HG02884 (cell line): ENCODE results near the gene JTB.
"Not testable (repeated sequence)": the region's sequence is repeated elsewhere in the genome, so short reads cannot be mapped to it uniquely, and the experiment has no call there.

Source experiments
- ATAC-seq: cut with Tn5 transposase; IDR thresholded peaks from one replicate; pipeline ENCODE4 v1.9.1; 2021; ENCODE audit warnings: mild to moderate bottlenecking, moderate library complexity; ENCODE audit not compliant: unreplicated experiment

JTB gene

DNA sequence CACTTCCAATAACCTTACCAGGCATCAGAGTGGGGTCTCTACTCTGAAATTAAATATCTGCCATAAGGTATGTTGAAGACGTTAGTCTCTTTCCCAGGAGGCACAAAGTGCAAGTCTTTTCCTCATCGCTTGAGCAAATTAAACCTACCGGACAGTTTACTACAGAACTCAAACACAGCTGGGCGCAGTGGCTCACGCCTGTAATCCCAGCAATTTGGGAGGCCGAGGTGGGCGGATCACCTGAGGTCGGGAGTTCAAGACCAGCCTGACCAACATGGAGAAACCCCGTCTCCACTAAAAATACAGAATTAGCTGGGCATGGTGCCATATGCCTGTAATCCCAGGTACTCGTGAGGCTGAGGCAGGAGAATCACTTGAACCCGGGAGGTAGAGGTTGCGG lies 1.6 kb upstream of the JTB start:
- not testable (repeated sequence) for ATAC-seq

DNA sequence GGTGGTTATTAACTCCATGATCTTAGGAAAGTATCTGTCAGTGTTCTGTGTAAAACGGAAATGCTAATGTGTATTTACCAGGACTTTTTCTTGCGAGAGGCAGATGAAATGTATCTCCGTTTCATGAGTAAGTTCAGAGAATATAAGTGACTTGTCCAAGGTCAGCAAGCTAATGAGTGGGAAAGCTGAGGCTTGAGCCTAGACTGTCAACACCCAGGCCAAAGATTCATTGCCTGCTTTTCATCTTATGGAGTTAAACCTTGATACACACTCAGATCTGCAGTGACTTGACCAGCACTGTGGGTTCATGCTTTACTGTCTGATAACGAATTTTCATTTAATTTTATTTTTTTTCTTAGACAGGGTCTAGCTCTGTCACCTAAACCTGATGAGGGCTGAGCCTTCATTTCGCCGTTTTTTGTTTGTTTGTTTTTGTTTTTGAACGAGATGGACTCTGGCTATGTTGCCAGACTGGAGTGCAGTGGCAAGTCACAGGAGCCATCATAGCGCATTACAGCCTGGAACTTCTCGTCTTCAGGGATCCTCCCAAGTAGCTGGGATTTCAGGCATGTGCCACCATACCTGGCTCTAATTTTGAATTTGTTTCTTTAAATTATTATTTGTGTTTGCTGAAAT lies 918 bp upstream of the JTB start:
- no peak for ATAC-seq

DNA sequence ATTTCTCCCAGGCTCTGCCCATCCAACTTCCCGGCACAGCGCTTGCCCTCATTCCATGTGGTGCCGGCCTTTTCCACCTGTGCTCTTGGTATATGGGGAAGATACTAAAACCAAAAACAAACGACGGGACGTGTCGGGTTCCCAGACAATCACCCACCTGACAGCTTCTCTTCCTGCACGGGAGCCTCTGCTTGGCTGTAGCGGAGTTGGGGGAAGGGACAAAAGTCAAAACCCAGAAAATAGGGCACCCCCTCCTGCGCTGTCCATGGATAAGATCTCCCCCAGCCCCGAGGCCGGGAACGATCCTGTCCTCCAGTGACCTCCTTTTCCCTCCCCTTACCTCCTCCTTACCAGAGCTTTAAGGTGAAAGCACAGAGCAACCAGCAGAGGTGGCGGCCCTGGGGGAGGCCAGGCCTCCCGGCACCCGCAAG lies 640 bp downstream of the JTB start:
- no peak for ATAC-seq

DNA sequence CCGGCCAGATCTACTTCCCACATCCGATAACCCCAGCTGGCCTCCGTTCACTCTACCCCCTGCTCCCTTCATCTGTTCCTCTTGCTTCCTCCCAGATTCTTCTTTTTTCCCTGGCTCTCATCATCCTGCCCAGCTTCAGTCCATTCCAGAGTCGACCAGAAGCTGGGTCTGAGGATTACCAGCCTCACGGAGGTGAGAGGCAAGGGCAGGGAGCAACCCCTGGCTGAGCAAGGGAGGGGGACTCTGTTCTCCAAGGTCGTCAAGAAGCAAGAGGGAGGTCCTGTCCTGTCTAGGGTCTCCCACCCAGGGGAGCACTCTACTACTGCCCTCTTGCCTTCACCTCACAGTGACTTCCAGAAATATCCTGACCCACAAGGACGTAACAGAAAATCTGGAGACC lies 3.9 kb downstream of the JTB start:
- no peak for ATAC-seq

DNA sequence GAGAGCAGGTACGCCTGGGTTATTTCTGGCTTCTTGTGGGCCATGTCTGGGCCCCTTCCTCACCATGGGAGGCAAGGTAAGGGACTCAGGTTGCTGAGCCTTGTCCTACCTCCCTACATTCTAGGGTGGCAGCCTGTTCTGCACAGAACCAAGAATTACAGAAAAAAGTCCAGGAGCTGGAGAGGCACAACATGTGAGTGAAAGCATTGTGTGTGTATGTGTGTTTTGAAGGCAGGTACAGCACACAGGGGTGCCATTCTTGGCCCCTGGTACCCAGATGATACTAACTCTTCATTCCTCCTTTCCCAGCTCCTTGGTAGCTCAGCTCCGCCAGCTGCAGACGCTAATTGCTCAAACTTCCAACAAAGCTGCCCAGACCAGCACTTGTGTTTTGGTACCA lies 4.4 kb downstream of the JTB start:
- no peak for ATAC-seq

DNA sequence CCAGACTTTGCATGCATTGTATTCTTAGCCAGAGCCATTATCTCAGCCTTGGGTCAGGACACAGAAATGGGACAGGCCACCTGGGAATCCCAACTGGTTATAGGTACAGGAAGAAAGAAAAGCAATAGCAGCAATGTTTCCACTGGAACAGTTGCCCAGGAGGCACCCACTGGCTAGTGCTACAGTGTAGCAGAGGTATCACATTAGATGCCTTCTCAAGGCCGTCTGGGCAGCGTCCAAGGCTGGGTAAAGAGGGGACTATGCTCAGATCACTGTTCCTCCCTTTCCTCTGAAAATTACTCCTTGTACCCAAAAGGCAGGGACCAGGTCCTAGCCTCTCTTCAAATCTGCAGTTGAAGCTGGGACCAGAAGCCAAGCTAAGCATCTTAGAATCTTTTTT lies 7.1 kb downstream of the JTB start:
- ATAC-seq: no peak

DNA sequence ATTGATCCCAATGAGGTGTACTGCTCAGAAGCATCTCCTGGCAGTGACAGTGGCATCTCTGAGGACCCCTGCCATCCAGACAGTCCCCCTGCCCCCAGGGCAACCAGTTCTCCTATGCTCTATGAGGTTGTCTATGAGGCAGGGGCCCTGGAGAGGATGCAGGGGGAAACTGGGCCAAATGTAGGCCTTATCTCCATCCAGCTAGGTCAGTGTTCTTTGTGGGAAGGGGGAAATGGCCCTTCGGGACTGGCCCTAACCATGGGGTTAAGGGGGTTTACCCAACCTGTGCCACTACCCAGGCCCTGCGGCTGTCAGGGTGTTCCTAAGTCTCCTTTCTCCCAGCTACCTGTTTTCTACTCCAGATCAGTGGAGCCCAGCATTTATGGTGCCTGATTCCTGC lies 8.5 kb downstream of the JTB start:
- ATAC-seq: no peak

DNA sequence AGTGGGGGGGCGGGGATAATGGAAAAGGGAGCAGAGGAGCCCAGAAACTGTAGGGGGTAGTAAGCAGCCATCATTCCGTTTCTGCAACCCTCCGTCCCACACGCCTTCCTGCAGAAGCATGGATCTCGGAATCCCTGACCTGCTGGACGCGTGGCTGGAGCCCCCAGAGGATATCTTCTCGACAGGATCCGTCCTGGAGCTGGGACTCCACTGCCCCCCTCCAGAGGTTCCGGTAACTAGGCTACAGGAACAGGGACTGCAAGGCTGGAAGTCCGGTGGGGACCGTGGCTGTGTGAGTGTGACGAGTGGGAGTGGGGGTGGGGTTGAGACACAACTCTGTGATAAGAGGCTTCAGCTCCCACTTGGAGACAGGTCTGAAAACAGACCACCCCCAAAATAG lies 9.1 kb downstream of the JTB start:
- no peak for ATAC-seq

DNA sequence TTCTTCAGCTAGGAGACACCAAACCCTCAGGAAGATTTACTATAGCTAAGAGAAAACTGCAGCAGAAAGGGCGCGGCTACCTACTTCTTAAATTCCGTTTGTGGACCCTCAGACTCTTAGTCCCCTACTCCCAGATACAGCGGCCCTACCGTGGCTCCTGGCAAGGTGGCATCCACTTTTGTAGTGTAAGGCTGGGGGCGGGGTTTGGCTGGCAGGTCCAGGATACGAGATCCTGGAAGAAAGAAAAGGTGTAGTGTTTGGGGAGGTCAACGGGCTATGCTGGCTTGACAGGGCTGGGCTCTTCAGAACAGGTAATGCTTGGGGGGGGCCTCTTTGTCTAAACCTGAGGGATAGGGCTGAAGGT lies 9.5 kb downstream of the JTB start:
- ATAC-seq: no peak

DNA sequence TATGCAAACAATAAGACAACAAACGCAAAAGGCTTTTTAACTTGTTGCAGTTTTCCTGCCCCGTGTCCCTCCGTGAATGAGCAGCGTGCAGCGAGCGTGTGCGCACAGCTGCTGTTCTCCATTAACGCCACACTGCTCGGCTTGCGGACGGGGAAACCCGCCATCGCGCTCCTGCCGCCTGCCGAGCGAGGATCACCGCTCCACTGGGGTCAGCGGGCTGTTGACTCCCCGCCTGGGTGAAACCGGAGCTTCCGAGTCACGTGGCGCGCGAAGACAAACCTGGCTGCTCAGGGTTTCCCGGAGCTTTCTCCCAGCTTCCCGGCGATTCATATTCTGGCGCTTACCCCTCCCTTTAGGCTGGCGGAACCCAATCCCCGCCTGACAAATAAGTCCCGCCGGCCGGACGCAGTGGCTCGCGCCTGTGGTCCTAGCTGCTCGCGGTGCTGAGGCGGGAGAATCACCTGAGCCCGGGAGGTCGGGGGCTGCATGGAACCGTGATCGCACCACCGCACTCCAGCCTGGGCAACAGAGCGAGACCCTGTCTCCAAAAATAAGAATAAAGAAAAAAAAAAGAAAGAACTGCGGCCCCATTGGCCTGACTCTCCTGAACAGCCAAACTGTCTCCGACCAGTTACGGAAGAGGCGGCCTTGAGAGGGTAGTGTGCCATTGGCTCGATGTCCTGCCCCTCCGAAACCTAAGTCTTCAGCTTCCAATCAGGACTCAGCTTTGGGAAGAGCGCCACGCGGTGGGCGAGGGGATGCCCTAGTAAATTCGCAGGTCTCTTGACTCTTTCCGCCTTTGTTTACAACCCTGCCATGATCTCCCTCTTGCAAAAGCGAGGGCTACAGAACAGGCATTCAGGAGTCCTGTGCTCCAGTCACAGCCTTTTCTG lies 10.1 kb downstream of the JTB start, which contains the start of gene CREB3L4:
Gene CREB3L4, plus strand, starts transcription at position 796 of the 893 bp plus-strand sequence. CDS start 624 bp downstream, outside the sequence.
- ATAC-seq: peak; percentile 64

DNA sequence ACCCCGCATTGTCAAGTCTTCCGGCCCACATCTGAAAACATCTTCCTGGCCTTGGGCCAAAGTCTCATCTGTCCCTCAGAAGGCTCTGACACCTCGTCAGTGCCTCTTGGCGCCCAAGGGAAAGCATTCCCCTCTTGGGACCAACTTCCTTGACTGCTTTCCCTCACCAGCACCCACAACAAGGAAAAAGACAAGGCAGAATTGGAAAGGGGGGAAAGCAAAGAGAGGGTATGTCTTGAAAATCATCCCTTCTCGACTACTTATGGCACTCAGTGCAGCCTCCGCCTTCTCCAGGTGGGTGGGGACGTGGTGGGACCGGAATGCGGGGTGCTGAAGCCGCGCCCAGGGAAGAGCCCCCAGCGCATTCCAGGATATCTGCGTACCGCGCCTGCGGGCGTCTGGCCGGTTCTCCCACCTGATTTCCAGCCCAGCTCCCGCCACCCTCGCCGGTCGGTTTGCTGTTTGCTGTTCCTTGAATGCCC lies 13.6 kb downstream of the JTB start:
- ATAC-seq: no peak

DNA sequence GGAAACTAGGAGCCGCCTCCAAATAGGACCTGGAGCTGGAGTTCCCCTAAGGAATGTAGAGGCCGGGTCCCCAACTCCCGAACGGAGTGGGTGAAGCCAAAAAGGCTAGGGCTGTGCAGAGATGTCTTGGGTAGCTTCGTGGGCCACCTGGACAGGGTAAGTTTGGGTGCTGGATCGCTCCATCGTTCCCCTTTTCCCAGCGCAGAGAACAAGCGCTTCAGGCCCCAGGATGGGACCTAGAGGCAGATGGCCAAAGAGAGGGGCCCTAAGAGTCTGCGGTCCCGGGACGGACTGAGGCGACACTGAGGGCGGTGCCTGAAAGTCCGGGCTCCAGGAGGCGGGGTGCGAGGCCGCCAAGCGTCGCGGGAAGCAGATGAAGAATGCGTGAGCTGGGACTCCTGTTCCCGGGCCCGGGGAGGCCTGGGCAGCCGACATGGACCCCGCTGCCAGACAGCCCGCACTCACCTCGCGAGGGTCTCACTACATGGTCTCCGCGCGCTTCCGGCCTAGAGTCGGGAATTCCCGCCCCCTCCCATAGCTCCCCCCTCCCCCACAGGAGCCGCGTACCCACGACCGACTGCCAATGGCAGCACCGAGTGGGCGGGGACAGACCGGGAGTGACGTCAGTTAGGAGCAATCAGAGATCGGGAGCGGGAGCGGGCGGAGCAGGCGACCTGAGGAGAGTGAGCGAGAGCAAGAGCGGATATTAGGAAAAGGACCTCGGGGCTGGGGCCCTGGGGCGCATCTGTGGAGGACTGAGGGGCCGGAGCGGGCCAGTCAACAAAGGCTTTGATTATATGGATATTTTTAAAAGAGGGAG lies 14.2 kb downstream of the JTB start, which contains the start of gene SLC39A1:
Gene SLC39A1, minus strand, starts transcription at position 508 of the 820 bp plus-strand sequence. CDS start 822 bp downstream, outside the sequence.
- ATAC-seq: no peak

DNA sequence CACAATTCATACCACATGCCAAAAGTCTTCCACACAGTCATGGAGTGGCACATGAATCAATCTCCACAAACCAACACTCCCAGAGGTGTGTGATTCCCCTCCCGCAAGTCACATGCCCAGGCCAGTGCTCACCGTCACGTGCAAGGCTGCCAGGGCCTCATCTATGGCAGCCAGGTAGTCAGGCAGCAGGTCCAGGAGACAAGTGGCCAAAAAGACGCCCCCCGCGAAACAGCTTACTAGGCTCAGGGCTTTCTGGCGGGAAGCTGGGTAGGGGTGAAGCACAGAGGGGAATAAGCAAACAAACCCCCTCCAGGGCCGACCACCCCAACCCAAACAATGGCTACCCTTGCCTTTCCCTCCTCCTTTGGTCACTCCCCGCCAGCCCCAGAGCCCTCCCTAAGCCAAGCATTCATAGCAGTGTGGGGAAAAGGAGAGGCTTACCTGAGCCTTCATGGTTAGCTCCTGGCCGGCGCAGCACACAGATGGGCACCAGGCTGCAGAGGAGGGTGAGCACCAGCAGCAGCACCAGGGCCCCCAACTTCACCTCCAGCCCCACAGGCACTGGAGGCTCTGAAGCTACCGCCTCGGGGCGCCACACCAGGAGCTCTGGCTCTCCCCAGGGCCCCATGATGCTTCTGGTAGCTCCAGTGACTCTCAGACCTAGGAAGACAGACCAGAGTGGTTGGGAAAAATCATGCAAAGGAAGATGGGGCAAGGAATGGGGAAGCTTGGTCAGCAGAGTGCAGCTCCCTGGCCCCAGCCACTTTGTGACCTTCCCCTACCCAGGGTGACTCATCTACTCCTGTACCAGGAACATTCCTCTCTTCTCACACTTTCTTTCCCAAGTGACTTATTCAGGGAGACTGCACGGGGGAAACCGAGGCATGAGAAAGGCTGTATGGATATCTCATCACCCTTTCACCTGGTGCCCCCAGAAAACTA lies 15.1 kb downstream of the JTB start:
- ATAC-seq: no peak

DNA sequence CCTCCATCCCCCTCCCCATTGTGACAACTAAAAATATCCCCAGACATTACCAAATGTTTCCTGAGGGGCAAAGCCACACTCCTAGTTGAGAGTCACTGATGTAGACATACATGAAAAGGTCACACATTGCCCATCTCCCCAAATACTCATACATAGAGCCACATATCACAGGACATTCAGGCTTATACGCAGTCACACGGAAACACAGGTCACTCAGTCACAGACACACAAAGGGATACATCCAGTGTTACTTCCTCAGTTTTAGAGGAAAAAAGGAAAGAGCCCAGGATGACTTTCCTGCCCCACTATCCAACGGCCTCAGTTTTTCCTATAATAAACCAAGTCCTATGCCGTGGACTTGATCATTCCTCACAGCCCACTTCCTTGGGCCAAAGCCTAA lies 16.1 kb downstream of the JTB start:
- ATAC-seq: no peak

DNA sequence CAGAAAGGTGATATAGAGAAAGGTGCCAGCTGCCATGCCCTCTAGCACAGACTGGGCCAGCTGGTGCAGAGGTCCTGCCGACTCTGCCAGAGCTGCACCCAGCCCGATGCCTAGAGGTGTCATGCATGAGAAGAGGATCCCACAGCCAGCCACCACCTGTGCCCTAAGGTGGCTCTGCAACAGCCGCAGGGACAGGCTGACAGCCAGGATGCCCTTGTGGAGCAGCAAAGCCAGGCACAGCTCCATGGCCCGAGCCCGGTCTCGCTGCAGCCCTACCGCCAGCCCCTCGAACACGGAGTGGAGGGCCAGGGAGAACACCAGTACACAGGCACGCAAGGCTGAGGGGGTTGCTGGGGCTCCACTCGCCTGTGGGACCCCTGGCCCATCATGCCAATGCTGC lies 17.3 kb downstream of the JTB start:
- no peak for ATAC-seq

DNA sequence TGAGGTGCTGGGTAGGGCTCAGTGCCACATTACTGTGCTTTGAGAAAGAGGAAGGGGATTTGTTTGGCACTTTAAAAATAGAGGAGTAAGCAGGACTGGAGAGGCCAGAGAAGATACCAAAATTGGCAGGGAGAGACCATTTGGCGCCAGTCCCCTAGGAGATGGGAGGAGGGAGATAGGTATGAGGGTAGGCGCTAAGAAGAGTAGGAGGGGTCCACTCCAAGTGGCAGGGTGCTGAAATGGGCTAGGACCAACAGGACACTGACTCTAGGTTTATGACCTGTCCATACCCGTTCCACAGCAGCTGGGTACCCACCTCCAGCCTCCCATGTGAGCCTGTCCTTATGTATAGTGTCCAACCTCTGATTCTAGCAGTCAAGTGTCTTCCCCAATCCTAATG lies 18.0 kb downstream of the JTB start:
- no peak for ATAC-seq

DNA sequence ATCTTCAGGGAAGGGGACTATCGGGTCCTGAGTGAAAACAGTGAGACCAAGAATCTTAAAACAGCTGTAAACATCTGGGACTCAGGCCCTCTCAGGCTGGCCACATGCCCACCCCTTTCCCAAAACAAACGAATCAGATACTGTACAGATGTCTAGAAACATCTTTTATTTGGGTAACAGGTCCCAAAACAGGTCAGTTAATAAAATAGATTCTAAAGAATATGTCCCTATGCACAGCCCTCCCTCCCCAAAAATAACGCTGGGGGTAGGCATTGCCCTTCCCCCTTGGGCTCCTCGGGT lies 18.6 kb downstream of the JTB start:
- no peak for ATAC-seq

DNA sequence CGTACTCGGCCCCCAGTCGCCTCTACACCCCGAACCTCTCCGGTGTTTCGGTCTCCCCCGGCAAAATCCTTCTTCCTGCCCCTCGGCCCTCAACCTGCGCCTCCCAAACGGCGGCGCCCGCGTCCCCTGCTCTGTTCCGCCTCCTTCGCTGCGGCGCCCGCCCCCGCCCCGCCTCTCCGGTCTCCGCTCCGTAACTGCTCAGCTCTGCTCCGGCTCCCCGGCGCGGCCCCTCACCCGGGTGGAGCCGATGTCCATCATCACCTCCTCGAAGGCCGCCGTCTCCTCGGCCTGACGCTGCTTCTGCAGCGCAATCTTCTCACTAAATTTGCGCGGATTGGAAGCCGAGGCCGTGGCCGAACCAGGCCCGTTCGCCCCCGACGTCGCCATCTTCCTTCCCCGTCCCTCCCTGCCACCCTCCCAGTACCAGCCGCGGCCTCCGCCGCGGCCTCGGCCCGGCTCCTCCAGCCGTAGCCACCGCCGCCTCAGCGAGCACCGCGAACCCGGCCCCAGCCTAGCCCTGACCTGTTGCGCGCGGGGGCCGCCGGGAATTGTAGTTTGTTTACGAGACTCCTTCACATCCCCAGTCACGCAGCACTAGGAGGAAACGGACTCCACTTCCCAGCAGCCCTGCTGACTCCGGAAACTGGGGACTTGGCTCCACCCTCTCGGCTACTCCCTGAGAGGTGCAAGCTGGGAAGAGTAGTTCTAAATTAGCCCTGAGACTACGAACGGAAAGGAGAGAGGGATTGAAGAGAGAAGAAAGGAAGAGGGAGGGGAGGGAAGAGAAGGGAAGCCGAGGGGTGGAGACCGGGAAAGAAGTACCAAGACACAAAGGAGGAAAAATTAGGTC lies 19.1 kb downstream of the JTB start, which contains the start of gene CRTC2:
Gene CRTC2, minus strand, starts transcription at position 502 of the 850 bp plus-strand sequence. Its CDS starts 115 bp downstream, at position 387.
- ATAC-seq: peak; percentile 78

DNA sequence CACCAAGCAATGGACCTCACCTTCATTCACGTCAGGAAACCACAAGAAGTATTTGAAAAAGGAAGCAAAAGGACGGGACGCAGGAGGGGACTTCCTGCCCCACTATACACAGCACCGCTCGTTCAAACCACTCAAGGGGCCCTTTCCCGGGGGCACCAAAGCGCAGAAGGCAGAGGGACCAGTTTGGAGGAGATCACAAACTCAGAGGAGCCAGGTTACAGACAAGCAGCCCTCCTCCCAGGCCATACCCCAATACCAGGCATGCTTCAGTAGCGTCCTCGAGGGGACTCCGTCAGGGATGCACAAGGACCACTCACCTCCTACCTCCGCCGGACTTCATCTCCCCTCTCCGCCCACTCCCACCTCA lies 19.7 kb downstream of the JTB start:
- peak; percentile 14 for ATAC-seq
